WI38 (cell line): ENCODE results near the gene ERBB4.

Experiments
- H3K4me3 ChIP-seq: 2 replicates; pipeline ENCODE4 v1.5.1; 2011; ENCODE audit warnings: low read depth, mild to moderate bottlenecking, control low read depth, low read length
- CTCF ChIP-seq: IDR thresholded peaks from 2 replicates; pipeline ENCODE4 v1.5.1; 2012; ENCODE audit warnings: low read depth, mild to moderate bottlenecking, control low read depth, low read length

The ERBB4 gene

GRCh38 chr2:212387146-212387545, 151.5 kb downstream of the ERBB4 start:
- no peak for TF ChIP-seq CTCF
- H3K4me3 ChIP-seq = no peak overlapping the region

GRCh38 chr2:212385241-212385640, 153.4 kb downstream of the ERBB4 start:
- TF ChIP-seq CTCF = no peak
- H3K4me3 ChIP-seq = no peak overlapping the region

GRCh38 chr2:212384027-212384426, 154.6 kb downstream of the ERBB4 start:
- no peak for TF ChIP-seq CTCF

GRCh38 chr2:212381428-212382102, 157.0 kb downstream of the ERBB4 start:
- no peak for TF ChIP-seq CTCF
- no peak overlapping the region for H3K4me3 ChIP-seq

More at GRCh38 chr2:212384027-212384426, 154.6 kb downstream of the ERBB4 start:
- no peak overlapping the region for H3K4me3 ChIP-seq

GRCh38 chr2:212379103-212379502, 159.5 kb downstream of the ERBB4 start:
- H3K4me3 ChIP-seq = no peak overlapping the region
- no peak for TF ChIP-seq CTCF

GRCh38 chr2:212367431-212367830, 171.2 kb downstream of the ERBB4 start:
- H3K4me3 ChIP-seq = no peak overlapping the region
- TF ChIP-seq CTCF = no peak

GRCh38 chr2:212364112-212364985, 174.3 kb downstream of the ERBB4 start:
- TF ChIP-seq CTCF = no peak
- no peak overlapping the region for H3K4me3 ChIP-seq
